Stimulated activated CD8-positive, alpha-beta memory T cell treated with anti-CD3 and anti-CD28 coated beads, Interleukin-12 subunit alpha, Interleukin-12 subunit beta, amount 100 ng/mL, for 24 hours (primary cell): Measurements from ENCODE around the gene GPHN.
"Not testable (repeated sequence)": the region's sequence is repeated elsewhere in the genome, so short reads cannot be mapped to it uniquely, and the experiment has no call there.

Source experiments
- DNase-seq: peaks from one replicate; pipeline ENCODE4 v3.0.0-alpha.2; 2020; ENCODE audit errors: extremely low read depth

Gene GPHN

GRCh38 chr14:66657780-66658179 is 149.8 kb downstream of the GPHN start:
- DNase-seq, result no peak

- DNase-seq, result no peak
Observed at GRCh38 chr14:66662374-66662773, 154.4 kb downstream of the GPHN start.

GRCh38 chr14:66677780-66678179 is 169.8 kb downstream of the GPHN start:
- no peak for DNase-seq

GRCh38 chr14:66680216-66680615 is 172.3 kb downstream of the GPHN start:
- no peak for DNase-seq

GRCh38 chr14:66696326-66696725 is 188.4 kb downstream of the GPHN start:
- no peak for DNase-seq

GRCh38 chr14:66698503-66698902 is 190.6 kb downstream of the GPHN start:
- DNase-seq, result no peak

GRCh38 chr14:66701813-66702212 is 193.9 kb downstream of the GPHN start:
- no peak for DNase-seq

- no peak for DNase-seq
Observed at GRCh38 chr14:66708267-66708666, 200.3 kb downstream of the GPHN start.

- DNase-seq, result no peak
Observed at GRCh38 chr14:66709291-66709690, 201.3 kb downstream of the GPHN start.

GRCh38 chr14:66714291-66714690 is 206.3 kb downstream of the GPHN start:
- not testable (repeated sequence) for DNase-seq

- DNase-seq, result not testable (repeated sequence)
Observed at GRCh38 chr14:66715313-66715712, 207.4 kb downstream of the GPHN start.

GRCh38 chr14:66716227-66716626 is 208.3 kb downstream of the GPHN start:
- no peak for DNase-seq

- no peak for DNase-seq
Observed at GRCh38 chr14:66717561-66718140, 209.7 kb downstream of the GPHN start.

- no peak for DNase-seq
Observed at GRCh38 chr14:66724996-66725395, 217.0 kb downstream of the GPHN start.

GRCh38 chr14:66731298-66731697 is 223.4 kb downstream of the GPHN start:
- not testable (repeated sequence) for DNase-seq

- no peak for DNase-seq
Observed at GRCh38 chr14:66735853-66736252, 227.9 kb downstream of the GPHN start.

GRCh38 chr14:66739826-66740225 is 231.9 kb downstream of the GPHN start:
- no peak for DNase-seq

GRCh38 chr14:66745078-66745477 is 237.1 kb downstream of the GPHN start:
- no peak for DNase-seq

- DNase-seq, result no peak
Observed at GRCh38 chr14:66746316-66747006, 238.5 kb downstream of the GPHN start.

- no peak for DNase-seq
Observed at GRCh38 chr14:66752109-66752508, 244.2 kb downstream of the GPHN start.

GRCh38 chr14:66758031-66758613 is 250.2 kb downstream of the GPHN start:
- no peak for DNase-seq

- no peak for DNase-seq
Observed at GRCh38 chr14:66772146-66772545, 264.2 kb downstream of the GPHN start.

GRCh38 chr14:66782853-66783252 is 274.9 kb downstream of the GPHN start:
- no peak for DNase-seq
